Fibroblast of lung (primary cell): ENCODE measurements around the gene GABRG2.

Source experiments
- EZH2 ChIP-seq: IDR thresholded peaks from 2 replicates; pipeline ENCODE4 v1.5.1; 2012; ENCODE audit warnings: low read length, control low read depth, mild to moderate bottlenecking; ENCODE audit errors: missing control alignments
- TF ChIP-seq, protein P1 (sequence below), 2 donors: IDR thresholded peaks in 1 of 2; conservative IDR thresholded peaks in 1 of 2; 1 replicate in 1 of 2; 2 replicates in 1 of 2; pipeline ENCODE4 v1.5.1; 2011 to 2012; ENCODE audit warnings: low read length in 2 of 2, control low read depth in 1 of 2, inconsistent platforms in 1 of 2, low read depth in 1 of 2, mild to moderate bottlenecking in 1 of 2

DNA sequence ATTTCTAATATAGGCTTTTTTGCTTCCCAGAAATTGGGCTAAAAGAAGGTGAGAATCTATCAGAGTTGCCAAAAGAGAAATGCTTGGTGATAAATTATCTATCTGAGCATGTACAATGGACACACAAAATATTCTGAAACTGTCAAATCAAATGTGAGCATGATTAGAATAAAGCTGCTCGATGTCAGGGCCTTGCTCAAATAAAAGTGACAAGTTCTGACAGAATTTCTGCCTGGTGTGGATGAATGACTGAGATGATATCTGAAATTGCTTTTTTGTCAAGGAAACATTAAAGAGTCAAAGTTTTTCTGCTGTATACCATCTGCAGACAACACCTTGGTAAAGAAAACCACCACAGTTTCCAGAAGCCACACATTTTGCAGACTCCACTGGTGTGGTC is 128.8 kb downstream of the GABRG2 start:
- TF ChIP-seq, protein P1, sequence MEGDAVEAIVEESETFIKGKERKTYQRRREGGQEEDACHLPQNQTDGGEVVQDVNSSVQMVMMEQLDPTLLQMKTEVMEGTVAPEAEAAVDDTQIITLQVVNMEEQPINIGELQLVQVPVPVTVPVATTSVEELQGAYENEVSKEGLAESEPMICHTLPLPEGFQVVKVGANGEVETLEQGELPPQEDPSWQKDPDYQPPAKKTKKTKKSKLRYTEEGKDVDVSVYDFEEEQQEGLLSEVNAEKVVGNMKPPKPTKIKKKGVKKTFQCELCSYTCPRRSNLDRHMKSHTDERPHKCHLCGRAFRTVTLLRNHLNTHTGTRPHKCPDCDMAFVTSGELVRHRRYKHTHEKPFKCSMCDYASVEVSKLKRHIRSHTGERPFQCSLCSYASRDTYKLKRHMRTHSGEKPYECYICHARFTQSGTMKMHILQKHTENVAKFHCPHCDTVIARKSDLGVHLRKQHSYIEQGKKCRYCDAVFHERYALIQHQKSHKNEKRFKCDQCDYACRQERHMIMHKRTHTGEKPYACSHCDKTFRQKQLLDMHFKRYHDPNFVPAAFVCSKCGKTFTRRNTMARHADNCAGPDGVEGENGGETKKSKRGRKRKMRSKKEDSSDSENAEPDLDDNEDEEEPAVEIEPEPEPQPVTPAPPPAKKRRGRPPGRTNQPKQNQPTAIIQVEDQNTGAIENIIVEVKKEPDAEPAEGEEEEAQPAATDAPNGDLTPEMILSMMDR (conservative IDR thresholded peaks at IDR 0.05 in 1 of 2, IDR thresholded peaks at IDR 0.05 in 1 of 2; ENCODE audit: low read depth in 1 of 2, low read length in 2 of 2) = no peak
- no peak for TF ChIP-seq EZH2
